Tibial nerve (tissue), 4 donors: ENCODE measurements around the gene ARGLU1. TPM values are rescaled to one million over a fixed set of nuclear protein-coding genes. Genes with fewer than 3 reads are reported as not detected.

Source experiments
- DNase-seq, 2 donors: peaks; one replicate each; pipeline ENCODE4 v3.0.0-alpha.2; 2019; ENCODE audit warnings: low spot score in 2 of 2
- H3K27ac ChIP-seq, 4 donors: fragments of 200-600 bp; sonication (generic) in 3 of 4; one replicate each; pipeline ENCODE4 v1.5.1; 2017 to 2019; ENCODE audit warnings: mild to moderate bottlenecking in 1 of 4
- H3K27me3 ChIP-seq, 2 donors: fragments of 200-600 bp; sonication (generic) in 1 of 2; one replicate each; pipeline versions ENCODE4 v1.5.1 to v1.6.0; 2017 to 2019
- H3K36me3 ChIP-seq, 3 donors: fragments of 200-600 bp; sonication (generic); one replicate each; pipeline ENCODE4 v1.5.1; 2018 to 2019
- H3K4me1 ChIP-seq, 4 donors: fragments of 200-600 bp; sonication (generic) in 3 of 4; one replicate each; pipeline ENCODE4 v1.5.1; 2017 to 2019
- H3K4me3 ChIP-seq, 4 donors: fragments of 200-600 bp; sonication (generic) in 3 of 4; one replicate each; pipeline ENCODE4 v1.5.1; 2017 to 2019; ENCODE audit warnings: mild to moderate bottlenecking in 1 of 4, moderate library complexity in 1 of 4
- H3K9me3 ChIP-seq, 4 donors: fragments of 200-600 bp; sonication (generic) in 3 of 4; one replicate each; pipeline ENCODE4 v1.5.1; 2017 to 2019
- EP300 ChIP-seq, 2 donors: sonication (generic); formaldehyde crosslinking; IDR thresholded peaks; one replicate each; pipeline ENCODE4 v1.6.1; 2017; ENCODE audit warnings: antibody characterized with exemption in 2 of 2, mild to moderate bottlenecking in 1 of 2
- POLR2A ChIP-seq, 2 donors: fragments of 450-650 bp; IDR thresholded peaks; one replicate each; pipeline ENCODE4 v1.6.1; 2017; ENCODE audit warnings: antibody characterized with exemption in 2 of 2, mild to moderate bottlenecking in 2 of 2, moderate library complexity in 2 of 2
- WGBS, 2 donors: methylation state at CpG; one replicate each; pipeline ENCODE4 v1.1.5; 2018; 5-methylcytosine and 5-hydroxymethylcytosine counted together
- total RNA-seq, 4 donors: library from RNA; depleted of rRNA; stranded (reverse); fragments of >200 nt; gene quantifications; one replicate each; pipeline ENCODE4 v1.1.0, GENCODE V29; 2016
- TF ChIP-seq, protein P1 (sequence below), 5 experiments: fragments of 200-600 bp in 3 of 5; fragments of 450-650 bp in 2 of 5; sonication (generic) in 3 of 5; IDR thresholded peaks; one replicate each; pipeline ENCODE4 v1.5.1; 2016 to 2019; ENCODE audit warnings: antibody characterized with exemption in 5 of 5, mild to moderate bottlenecking in 3 of 5, moderate library complexity in 2 of 5

Gene ARGLU1
- total RNA-seq, 4 donors from 2014 or later, result 115 to 148 (median 138) TPM

DNA sequence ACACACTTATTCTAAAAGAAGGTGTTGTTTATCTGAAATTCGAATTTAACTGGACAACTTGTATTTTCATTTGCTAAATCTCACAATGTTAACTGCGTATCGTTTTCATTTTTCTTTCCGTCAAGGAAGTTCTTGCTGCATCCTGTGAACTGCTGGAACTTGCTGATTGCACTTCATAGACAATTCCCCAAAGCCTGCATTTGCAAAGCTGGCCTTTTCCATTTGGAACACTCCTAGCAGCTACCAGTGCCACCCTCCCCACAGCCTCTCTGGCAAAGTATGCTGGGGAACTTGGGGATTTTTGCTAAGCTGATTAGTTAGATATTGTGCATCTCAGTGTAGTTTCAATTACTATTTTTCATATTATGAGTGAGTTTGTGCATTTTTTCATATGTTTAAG, 20.4 kb upstream of the ARGLU1 start:
- Histone ChIP-seq H3K4me3 (no peak overlapping the region), H3K9me3 (peaks cover 0 to 22% (median 0%) of the 10 kb centered on the region in 4 donors), H3K27ac (no peak overlapping the region), H3K4me1 (no peaks in the 10 kb centered on the region), H3K36me3 (no peaks in the 10 kb centered on the region), H3K27me3 (no peaks in the 10 kb centered on the region)
- 79 to 83% methylated on average over 4 of the region's 4 CpGs for WGBS, 2 donors
- DNase-seq, result no peak
- peak in 1 of 2 donors; percentile 22 for TF ChIP-seq EP300 (IDR thresholded peaks at IDR 0.05)
- TF ChIP-seq, protein P1, sequence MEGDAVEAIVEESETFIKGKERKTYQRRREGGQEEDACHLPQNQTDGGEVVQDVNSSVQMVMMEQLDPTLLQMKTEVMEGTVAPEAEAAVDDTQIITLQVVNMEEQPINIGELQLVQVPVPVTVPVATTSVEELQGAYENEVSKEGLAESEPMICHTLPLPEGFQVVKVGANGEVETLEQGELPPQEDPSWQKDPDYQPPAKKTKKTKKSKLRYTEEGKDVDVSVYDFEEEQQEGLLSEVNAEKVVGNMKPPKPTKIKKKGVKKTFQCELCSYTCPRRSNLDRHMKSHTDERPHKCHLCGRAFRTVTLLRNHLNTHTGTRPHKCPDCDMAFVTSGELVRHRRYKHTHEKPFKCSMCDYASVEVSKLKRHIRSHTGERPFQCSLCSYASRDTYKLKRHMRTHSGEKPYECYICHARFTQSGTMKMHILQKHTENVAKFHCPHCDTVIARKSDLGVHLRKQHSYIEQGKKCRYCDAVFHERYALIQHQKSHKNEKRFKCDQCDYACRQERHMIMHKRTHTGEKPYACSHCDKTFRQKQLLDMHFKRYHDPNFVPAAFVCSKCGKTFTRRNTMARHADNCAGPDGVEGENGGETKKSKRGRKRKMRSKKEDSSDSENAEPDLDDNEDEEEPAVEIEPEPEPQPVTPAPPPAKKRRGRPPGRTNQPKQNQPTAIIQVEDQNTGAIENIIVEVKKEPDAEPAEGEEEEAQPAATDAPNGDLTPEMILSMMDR (IDR thresholded peaks at IDR 0.05), result no peak
- no peak for TF ChIP-seq POLR2A (IDR thresholded peaks at IDR 0.05)

DNA sequence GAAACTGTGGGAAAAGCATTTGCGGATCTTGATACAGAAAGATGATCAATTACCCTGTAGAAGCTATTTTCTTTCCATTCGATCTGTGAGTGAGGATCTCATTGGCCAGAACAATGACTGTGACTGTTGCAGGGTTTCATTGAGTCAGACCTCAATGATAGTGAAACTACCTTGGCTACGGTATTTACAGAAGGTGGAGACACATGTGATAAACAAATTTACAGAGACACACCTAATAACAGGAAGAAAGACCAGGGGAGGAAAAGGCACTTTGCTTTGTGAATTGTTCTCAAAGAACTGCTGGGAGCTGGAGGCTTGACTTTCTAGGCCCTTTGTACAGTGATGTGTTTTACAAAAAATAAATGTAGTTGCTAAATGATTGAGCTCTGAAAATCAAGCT, 19.9 kb upstream of the ARGLU1 start:
- Histone ChIP-seq H3K27ac (no peak overlapping the region), H3K4me3 (no peak overlapping the region), H3K36me3 (no peaks in the 10 kb centered on the region), H3K9me3 (peaks cover 0 to 22% (median 0%) of the 10 kb centered on the region in 4 donors), H3K27me3 (no peaks in the 10 kb centered on the region), H3K4me1 (no peaks in the 10 kb centered on the region)
- no peak for DNase-seq
- TF ChIP-seq EP300 (IDR thresholded peaks at IDR 0.05) (no peak), POLR2A (IDR thresholded peaks at IDR 0.05) (no peak)
- TF ChIP-seq, protein P1 (IDR thresholded peaks at IDR 0.05), result no peak
- 83 to 86% methylated on average over 3 of the region's 3 CpGs for WGBS, 2 donors

DNA sequence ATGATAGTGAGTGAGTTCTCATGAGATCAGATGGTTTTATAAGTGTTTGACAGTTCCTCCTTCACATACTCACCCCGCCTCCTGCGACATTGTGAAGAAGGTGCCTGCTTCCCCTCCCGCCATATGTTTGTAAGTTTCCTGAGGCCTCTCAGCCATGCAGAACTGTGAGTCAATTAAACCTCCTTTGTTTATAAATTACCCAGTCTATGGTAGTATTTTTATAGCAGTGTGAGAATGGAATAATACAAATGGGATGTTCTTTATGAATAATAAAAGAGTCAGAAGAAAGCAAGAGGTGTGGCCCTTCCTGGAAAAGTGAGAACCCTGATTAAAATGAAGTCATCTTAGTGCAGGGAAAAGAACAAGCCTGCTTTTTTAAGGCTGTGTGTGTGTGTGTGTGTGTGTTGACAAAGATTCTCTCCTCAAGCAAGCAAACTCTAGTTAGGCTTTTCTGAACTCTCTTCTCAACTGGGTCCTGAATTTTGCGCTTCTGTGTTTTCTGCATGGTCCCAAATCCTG, 18.8 kb upstream of the ARGLU1 start:
- 74 to 75% methylated on average over 4 of the region's 4 CpGs for WGBS, 2 donors

DNA sequence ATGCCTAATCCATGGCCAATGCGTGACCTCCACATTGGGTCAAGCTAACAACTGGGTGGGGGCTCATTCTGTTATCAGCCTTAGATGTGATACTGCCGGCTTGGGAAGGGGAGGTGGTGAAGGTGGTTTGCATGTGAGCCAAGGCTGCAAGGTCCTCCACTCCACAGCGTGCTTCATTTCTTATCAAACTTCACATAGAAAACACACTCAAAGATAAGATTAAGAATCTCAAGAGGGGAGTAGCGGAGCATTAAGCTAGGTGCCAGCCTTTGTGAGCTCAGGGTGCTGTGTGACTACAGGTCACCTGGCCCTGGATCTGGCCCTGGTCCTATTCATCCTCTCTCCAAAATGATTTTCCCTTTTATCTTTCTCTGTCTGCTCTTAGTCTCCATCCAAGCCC, 13.3 kb upstream of the ARGLU1 start:
- no peaks in the 10 kb centered on the region for H3K36me3 ChIP-seq
- no peak for TF ChIP-seq POLR2A (IDR thresholded peaks at IDR 0.05)
- TF ChIP-seq EP300 (IDR thresholded peaks at IDR 0.05), result no peak
- TF ChIP-seq, protein P1 (IDR thresholded peaks at IDR 0.05), result no peak
- 90 to 94% methylated on average over 4 of the region's 4 CpGs for WGBS, 2 donors
- no peak for DNase-seq
- no peaks in the 10 kb centered on the region for H3K27me3 ChIP-seq
- no peak overlapping the region for H3K27ac ChIP-seq
- H3K9me3 ChIP-seq, result peaks cover 0 to 22% (median 0%) of the 10 kb centered on the region in 4 donors
- no peak overlapping the region for H3K4me3 ChIP-seq
- H3K4me1 ChIP-seq, result no peaks in the 10 kb centered on the region

More for the DNA sequence above, 18.8 kb upstream of the ARGLU1 start:
- Histone ChIP-seq H3K36me3 (no peaks in the 10 kb centered on the region), H3K4me3 (no peak overlapping the region), H3K27me3 (no peaks in the 10 kb centered on the region), H3K9me3 (peaks cover 0 to 22% (median 0%) of the 10 kb centered on the region in 4 donors), H3K27ac (no peak overlapping the region), H3K4me1 (no peaks in the 10 kb centered on the region)
- TF ChIP-seq EP300 (IDR thresholded peaks at IDR 0.05) (no peak), POLR2A (IDR thresholded peaks at IDR 0.05) (no peak)
- TF ChIP-seq, protein P1 (IDR thresholded peaks at IDR 0.05), result no peak
- DNase-seq, result no peak

DNA sequence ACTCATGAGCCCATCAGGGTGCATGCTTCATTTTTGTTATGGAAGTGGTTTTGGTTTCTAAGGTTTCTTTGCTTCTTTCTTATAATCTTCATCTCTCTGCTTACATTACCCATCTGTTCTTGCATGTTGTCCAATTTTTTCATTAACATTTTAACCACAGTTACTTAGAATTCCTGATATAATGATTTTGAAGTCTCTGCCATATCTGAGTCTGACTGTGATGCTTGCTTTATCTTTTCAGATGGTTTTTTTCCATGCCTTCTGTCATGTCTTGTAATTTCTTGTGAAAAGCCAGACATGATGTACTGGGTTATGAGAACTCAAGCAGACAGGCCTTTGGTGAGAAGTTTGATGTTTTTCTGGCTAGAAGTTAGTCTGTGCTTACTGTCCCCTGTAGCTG, 8.0 kb upstream of the ARGLU1 start:
- Histone ChIP-seq H3K9me3 (no peaks in the 10 kb centered on the region), H3K4me1 (peaks cover 0 to 9% (median 2%) of the 10 kb centered on the region in 4 donors), H3K27me3 (no peaks in the 10 kb centered on the region), H3K4me3 (no peak overlapping the region), H3K36me3 (no peaks in the 10 kb centered on the region), H3K27ac (no peak overlapping the region)
- TF ChIP-seq POLR2A (IDR thresholded peaks at IDR 0.05) (no peak), EP300 (IDR thresholded peaks at IDR 0.05) (no peak)
- TF ChIP-seq, protein P1 (IDR thresholded peaks at IDR 0.05), result no peak
- no peak for DNase-seq
